IPS-18c (cell line): ENCODE results near the gene STAC3.

Source experiments
- H3K4me3 ChIP-seq: 2 replicates; pipeline ENCODE4 v1.7.0; 2013; ENCODE audit warnings: low read depth, mild to moderate bottlenecking, low read length, moderate library complexity; ENCODE audit not compliant: insufficient read depth
- H3K9me3 ChIP-seq: one replicate; pipeline ENCODE4 v1.6.1; 2013; ENCODE audit warnings: mild to moderate bottlenecking, low read length, moderate library complexity; ENCODE audit not compliant: control insufficient read depth, insufficient read depth

STAC3 gene

DNA sequence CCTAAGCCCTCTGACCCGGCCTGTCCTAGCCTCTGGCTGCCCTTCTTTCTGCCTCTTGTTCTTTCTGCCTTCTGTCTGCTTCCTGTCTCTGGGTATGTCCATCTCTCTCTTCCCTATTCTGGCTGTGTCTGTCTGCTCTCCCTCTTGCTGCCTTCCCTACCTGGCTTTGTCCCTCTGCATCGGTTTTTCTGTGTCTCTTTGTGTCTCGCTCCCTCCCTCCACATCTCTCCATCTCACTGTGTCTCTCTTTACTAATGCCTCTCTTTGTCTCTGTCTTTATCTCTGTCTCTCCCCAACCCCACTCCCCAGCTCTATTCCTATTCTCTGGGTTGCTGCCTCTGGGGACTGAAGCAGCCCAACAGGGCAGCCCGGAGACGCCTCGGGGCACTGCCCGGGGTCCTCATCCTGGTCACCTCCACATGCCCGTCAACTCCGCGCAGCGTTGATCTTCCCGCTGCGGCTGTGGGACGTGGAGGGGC lies 11.4 kb downstream of the STAC3 start:
- no peaks in the 10 kb centered on the region for H3K9me3 ChIP-seq
- peak overlapping the region; percentile 51 for H3K4me3 ChIP-seq

DNA sequence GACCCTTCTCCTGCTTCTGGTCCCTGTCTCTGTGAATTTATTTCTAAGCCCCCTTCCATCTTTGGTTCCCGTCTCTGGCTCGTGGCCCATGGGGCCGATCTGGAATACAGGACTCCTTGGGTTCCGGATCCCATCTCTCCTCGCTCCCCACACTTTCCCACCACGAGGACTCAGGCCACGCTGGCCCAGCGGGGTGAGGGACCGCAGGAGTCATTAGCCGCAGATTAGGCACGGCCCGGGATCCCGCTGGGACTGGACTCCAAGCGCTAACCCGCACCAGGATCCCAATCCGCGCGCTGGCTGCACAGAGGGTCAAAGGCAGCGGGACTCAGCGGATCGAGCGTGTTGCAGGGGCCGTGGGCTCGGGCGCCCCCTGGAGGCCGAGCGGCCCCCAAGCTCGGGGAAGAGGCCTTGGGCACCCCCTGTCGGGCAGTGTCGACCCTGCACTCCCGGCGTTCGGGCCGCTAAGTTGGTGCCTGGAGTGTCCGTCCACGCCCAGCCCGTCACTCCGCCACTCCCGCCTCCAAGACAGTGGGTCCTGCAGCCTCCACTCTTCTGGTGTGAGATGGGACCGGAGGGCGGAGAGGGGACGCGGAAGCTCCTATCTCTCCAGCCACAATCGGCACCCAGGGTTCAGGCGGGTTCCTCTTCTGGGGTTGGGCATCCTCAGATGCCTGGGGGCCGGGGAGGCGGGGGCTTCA lies 12.0 kb downstream of the STAC3 start:
- Histone ChIP-seq H3K9me3 (no peaks in the 10 kb centered on the region), H3K4me3 (peak overlapping the region; percentile 65)

DNA sequence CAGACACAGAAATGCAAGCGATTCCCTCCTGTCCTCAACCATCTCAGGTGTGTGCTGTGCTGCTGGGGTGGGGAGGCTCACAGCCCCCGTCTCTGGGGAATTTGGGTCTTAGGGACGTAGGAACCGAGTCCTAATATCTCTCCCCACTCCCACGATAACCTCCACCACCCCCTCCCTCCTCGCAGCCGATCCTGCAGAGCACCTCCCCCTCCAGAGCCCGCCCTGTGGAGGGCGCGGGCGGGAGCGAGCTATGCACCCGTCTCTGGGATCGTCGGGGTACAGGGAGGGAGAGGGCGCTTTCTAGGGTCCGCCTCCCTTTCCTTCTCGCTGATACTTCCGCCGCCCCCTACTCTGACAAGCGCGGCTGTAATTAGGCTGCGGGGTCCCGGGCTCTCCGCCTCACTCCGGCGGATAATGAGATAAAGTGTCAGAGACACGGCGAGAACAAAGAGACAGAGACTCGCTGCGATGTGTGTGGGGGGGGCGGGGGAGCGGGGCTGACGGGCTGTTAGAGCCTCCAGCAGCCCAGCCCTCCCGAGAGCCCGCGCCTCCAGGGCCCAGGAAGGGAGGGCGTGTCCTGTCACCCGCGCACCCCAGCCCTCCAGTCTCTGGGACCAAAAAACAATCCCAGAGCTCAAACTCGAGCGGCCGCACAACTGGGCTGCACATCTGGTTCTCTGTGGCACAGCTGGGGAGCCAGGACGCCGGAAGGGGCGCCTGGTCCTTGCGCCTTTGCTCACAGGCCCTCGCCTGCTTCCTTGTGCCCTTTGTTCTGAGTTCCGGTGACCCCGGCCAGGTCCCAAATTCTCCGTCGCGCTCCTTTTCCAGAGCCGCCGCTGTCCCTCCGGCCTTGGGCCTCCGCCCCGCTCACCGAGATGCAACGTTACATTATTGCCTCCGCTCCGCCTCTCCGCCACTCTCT lies 12.8 kb downstream of the STAC3 start:
- peak overlapping the region; percentile 65 for H3K4me3 ChIP-seq
- no peaks in the 10 kb centered on the region for H3K9me3 ChIP-seq

DNA sequence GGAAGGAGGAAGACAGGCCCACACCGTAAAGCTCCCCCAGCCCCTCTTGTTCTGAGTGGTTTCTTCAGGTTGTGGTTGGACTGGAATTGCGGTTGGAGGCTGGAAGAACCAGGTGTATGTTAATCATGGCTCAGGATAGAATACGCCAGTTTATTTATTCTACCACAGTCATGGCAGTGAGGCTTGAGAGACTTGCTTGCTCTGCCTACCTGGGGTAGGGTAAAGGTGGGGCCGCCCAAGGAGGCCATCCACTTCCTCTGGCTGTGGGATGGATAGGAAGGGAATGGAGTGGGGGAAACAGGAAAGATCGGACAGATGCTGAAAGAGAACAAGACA lies 13.4 kb downstream of the STAC3 start:
- Histone ChIP-seq H3K9me3 (no peaks in the 10 kb centered on the region), H3K4me3 (0 out of 2 replicates have a peak overlapping the region, but pooled peaks have one; percentile 65)

DNA sequence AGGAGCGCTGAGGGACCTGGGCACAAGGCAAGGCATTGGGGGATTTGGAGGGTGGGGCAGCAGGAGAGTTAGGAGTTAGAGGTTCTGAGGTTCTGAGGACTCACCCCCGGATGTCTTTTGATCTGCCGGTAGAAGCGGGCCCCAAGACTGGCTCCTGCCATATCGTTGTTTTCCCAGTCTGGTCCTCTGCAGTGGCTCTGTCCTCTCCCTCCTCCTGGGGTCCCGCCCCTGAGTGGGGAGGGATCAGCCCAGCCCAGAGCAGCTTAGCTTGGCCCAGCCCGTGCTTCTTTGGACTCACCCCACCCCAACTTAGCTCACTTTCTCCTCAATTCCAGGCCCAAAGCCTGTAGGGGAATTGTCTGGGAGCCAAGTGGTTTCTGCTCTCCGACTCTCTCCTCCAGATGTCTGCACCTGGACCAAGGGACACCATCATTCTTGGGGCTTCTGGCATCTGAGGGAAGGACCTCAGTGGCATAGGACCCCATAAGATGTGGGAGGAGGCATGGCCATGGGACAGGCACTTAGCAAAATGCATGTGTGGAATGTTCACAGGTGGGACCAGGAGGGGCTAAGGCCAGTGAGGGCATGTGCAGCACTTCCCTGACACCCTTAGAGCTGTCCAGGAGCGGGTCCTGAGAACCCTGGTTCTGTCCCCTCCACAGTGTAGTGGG lies 13.9 kb downstream of the STAC3 start:
- no peak overlapping the region; the same call in 1 of the 2 replicates for H3K4me3 ChIP-seq
- no peaks in the 10 kb centered on the region for H3K9me3 ChIP-seq

DNA sequence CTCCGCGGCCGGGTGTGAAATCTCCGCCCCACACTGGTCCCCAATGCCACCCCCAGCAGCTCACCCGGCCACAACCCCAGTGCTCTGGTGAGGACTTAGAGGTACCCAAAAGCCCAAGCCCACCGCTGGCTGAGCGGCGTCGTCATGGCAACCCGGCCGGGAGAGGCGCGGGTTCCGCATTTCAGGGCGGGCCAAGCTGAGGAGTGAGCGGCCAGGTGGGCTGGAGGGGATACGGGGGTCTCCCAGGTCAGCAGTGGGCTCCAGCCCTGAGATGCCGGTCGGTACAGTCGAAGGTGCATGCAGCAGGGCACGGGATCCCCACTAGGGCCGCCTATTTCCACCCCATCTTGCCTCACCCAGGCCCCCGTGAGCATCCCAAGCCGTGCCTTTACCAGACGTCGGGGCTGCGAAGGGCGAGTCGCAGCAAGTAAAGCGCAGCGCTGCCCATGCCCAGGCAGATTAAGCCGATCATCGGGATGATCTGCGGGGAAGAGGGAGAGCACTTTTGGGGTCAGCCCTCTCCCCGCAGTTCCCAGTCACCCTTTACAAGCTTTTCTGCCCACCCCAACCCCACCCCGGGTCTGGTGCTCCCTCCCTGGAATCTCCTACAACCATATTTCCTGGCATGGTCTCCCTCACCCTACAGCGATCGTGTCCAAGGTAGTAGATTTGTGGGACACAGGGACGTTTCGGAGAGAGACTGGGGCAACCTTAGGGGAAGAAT lies 14.6 kb downstream of the STAC3 start:
- Histone ChIP-seq H3K9me3 (no peaks in the 10 kb centered on the region), H3K4me3 (no peak overlapping the region; the same call in 1 of the 2 replicates)

DNA sequence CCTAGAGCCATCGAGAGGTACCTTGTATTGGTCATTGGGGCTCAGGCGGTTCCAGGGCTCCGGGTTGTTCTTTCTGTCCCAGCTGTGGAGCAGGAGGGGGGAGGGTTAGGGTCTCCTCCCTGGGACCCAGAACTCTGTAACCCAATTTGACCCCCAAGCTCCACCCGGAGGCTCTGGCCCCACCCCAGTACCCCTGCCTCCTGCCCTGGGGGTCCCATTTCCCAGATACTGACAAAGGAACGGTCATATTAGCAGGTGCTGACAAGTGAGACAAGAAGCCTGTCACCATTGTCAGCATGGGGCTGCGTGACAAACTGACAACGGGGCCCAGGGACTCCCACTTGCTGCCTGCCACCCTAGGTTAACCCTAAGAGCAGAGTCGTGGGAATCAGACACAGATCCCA lies 15.3 kb downstream of the STAC3 start:
- Histone ChIP-seq H3K9me3 (no peaks in the 10 kb centered on the region), H3K4me3 (no peak overlapping the region)

DNA sequence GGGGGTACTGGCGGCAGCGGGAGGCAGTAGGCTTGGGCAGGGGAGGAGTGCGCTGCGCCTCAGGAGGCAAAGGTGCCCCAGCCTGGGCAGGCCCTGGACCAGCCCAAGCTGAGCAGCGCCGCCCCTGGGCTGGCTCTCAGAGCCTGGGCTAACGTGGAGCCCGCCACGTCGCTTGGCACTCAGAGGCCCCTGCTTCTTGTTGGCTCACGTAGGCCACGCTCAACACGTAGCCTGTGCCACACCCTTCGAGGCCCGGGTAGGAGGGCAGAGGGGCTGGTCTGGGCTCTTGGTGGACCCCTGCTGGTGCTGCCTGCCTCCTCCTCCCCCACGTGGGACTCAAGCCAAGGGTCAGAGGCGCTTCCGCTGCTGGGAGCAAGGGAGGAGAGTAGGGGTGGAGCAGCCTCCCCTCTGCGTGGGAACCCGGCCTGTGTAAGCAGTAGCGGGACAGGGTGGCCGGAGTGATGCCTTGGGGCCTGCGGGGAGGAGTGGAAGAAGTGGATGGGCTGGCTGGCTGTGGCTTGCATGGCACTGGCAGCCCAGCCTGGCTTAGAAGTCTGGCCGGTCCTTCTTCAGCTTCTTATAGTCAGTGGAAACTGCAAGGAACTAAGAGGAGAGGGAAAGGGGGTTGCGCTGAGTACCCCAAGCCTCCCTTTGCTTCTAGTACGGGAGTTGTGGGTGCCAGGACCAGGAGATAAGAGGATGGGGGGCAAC lies 15.8 kb downstream of the STAC3 start:
- no peak overlapping the region for H3K4me3 ChIP-seq

DNA sequence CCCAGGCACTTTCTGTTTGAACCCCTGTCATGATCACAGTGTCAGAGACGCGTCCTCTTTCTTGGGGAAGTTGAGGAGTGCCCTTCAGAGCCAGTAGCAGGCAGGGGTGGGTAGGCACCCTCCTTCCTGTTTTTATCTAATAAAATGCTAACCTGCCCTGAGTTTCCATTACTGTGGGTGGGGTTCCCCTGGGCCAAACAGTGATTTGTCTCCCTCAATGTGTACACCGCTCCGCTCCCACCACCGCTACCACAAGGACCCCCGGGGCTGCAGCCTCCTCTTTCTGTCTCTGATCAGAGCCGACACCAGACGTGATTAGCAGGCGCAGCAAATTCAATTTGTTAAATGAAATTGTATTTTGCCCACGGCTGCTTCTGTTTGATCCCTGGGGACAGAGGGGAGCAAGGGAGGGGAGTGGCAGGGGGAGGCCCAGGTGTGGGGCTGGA lies 16.4 kb downstream of the STAC3 start:
- Histone ChIP-seq H3K4me3 (no peak overlapping the region), H3K9me3 (no peaks in the 10 kb centered on the region)

More for the DNA sequence above, 15.8 kb downstream of the STAC3 start:
- no peaks in the 10 kb centered on the region for H3K9me3 ChIP-seq

DNA sequence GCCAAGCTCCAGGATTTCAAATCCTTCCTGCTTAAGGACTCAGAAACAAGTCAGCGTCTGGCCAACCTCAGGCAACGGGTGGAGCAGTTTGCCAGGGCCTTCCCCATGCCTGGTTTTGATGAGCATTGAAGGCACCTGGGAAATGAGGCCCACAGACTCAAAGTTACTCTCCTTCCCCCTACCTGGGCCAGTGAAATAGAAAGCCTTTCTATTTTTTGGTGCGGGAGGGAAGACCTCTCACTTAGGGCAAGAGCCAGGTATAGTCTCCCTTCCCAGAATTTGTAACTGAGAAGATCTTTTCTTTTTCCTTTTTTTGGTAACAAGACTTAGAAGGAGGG lies 16.8 kb downstream of the STAC3 start:
- Histone ChIP-seq H3K4me3 (no peak overlapping the region), H3K9me3 (no peaks in the 10 kb centered on the region)

DNA sequence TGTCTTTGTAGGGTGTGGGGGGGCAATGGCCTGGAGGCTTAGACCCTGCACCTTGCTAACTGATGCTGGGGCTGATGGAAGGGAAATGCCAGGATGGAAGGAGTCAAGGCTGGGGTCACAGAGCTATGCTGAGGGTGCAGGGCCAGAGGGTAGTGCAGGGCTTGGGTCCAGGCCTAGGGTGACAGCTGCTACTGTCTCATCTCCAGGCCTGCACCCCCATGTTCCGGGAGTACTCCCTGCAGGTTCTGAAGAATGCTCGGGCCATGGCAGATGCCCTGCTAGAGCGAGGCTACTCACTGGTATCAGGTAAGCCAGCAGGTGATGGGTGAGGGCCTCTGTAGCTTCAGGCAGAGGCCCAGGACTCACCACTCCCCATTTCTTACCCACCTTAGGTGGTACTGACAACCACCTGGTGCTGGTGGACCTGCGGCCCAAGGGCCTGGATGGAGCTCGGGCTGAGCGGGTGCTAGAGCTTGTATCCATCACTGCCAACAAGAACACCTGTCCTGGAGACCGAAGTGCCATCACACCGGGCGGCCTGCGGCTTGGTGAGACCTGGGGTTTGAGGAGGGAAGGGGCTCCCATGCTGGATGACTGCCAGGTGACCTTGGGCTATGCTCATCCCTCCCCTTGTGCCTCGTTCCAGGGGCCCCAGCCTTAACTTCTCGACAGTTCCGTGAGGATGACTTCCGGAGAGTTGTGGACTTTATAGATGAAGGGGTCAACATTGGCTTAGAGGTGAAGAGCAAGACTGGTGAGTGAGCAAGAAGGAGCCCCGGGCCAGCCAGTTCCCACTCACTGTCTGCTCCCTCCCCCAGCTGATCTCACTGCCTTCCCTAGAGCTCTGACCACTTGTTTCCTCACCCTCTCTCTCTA lies 17.4 kb downstream of the STAC3 start:
- no peaks in the 10 kb centered on the region for H3K9me3 ChIP-seq
- H3K4me3 ChIP-seq = no peak overlapping the region

DNA sequence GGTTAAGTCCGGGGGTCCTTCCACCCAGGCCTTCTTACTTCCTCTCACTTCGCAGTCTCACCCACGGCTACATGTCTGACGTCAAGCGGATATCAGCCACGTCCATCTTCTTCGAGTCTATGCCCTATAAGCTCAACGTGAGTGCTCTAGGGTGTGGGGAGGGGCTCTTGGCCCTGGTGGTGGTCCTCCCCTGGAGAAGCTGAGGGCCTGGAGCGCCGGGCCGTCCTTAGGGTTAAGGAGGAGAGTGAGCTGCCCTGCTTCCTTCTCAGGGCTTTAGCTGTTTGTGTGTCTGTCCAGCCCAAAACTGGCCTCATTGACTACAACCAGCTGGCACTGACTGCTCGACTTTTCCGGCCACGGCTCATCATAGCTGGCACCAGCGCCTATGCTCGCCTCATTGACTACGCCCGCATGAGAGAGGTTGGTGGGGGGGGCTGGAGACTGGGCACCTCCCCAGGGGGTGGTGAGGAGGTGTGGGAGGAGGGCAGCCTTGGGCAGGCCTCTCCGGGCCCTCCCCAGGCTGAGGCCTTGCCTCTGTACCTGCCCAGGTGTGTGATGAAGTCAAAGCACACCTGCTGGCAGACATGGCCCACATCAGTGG lies 18.7 kb downstream of the STAC3 start:
- Histone ChIP-seq H3K9me3 (no peaks in the 10 kb centered on the region), H3K4me3 (no peak overlapping the region)

DNA sequence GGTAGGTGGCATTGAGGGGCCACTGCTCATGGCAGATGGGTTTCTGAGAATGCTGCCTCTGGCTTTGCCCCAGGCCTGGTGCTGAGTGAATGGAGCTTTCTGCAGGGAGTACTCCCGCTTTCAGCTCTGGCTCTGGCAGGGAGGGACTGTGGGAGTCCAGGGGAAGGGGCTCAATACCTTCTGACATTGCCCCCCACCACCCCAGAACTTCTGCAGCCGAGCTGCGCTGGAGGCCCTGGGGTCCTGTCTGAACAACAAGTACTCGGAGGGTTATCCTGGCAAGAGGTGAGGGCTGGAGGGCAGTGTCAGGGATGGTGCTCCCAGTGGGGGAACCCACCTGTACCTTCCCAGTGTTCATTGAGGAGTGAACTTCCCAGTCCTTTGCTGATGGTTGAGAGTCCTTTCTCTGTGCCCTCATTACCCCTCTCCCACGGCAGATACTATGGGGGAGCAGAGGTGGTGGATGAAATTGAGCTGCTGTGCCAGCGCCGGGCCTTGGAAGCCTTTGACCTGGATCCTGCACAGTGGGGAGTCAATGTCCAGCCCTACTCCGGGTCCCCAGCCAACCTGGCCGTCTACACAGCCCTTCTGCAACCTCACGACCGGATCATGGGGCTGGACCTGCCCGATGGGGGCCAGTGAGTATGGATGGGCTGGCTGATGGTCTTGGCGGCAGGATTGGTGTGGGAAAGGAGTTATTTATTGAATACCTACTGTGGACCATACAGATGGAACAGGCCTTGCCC lies 19.5 kb downstream of the STAC3 start:
- Histone ChIP-seq H3K9me3 (no peaks in the 10 kb centered on the region), H3K4me3 (no peak overlapping the region)

DNA sequence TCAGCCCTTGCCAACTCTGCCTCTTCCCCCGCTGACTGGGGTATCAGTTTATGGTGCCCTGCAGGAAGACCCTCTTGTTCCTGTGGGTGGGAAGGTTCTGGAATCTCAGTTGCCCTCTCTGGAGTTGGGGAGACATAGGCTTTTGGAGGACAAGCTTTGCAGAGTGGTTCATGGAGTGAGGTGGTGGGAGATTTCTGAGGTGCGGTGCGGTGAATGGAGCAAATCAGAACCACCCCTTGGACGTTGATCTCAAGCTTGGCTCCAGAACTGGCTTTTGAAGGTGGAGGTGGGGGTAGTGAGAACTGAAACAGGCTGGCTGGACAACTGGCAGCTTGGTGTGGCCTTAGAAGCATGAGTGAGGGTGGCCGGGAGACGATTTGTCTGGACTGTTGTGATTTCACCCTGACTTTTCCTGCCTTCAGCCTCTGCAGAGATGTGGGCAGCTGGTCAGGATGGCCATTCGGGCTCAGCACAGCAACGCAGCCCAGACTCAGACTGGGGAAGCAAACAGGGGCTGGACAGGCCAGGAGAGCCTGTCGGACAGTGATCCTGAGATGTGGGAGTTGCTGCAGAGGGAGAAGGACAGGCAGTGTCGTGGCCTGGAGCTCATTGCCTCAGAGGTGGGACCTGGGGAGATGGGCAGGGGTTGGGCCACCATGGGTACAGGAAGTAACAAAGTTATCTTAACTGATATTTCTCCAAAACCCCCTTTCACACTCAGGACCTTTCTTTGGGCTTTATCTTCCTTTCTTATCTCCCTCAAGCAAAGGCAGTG lies 20.4 kb downstream of the STAC3 start:
- peak overlapping the region; percentile 86 for H3K4me3 ChIP-seq
- H3K9me3 ChIP-seq = no peaks in the 10 kb centered on the region
